GM23338 (cell line): ENCODE results near the gene STOX1. TPM values are rescaled to one million over a fixed set of nuclear protein-coding genes. Genes with fewer than 3 reads are reported as not detected.

Experiments
- ATAC-seq: fragments of 200-7000 bp; cut with Tn5 transposase; 3 replicates; pipeline ENCODE4 v1.9.1; 2020
- DNase-seq: peaks from one replicate; pipeline ENCODE4 v3.0.0-alpha.2; 2015; ENCODE audit warnings: low spot score
- H2AFZ ChIP-seq: fragments of 200-600 bp; sonication (generic); 2 replicates; pipeline ENCODE4 v1.8.0; 2016; ENCODE audit warnings: antibody characterized with exemption, mild to moderate bottlenecking, moderate library complexity
- H3F3A ChIP-seq: fragments of 200-600 bp; sonication (generic); replicated peaks from 2 replicates; pipeline ENCODE4 v1.8.0; 2017; ENCODE audit warnings: antibody characterized with exemption, mixed run types, low read depth
- H3K27ac ChIP-seq: fragments of 200-600 bp; sonication (generic); 2 replicates; pipeline ENCODE4 v1.6.1; 2016; ENCODE audit warnings: low read depth
- H3K27me3 ChIP-seq: fragments of 200-600 bp; sonication (generic); 2 replicates; pipeline ENCODE4 v1.8.0; 2016; ENCODE audit warnings: mild to moderate bottlenecking, mixed run types, moderate library complexity; ENCODE audit not compliant: insufficient read depth
- H3K36me3 ChIP-seq: fragments of 200-600 bp; sonication (generic); 2 replicates; pipeline ENCODE4 v1.8.0; 2016; ENCODE audit warnings: mild to moderate bottlenecking; ENCODE audit not compliant: insufficient read depth
- H3K4me1 ChIP-seq: fragments of 200-600 bp; sonication (generic); 2 replicates; pipeline ENCODE4 v1.8.0; 2016; ENCODE audit warnings: mild to moderate bottlenecking, moderate library complexity; ENCODE audit not compliant: insufficient read depth
- H3K4me2 ChIP-seq: fragments of 200-600 bp; sonication (generic); 2 replicates; pipeline ENCODE4 v1.7.1; 2017; ENCODE audit warnings: mixed run types
- H3K4me3 ChIP-seq: fragments of 200-600 bp; sonication (generic); 2 replicates; pipeline ENCODE4 v1.6.1; 2016; ENCODE audit warnings: mixed run types
- H3K79me2 ChIP-seq: fragments of 200-600 bp; sonication (generic); replicated peaks from 2 replicates; pipeline ENCODE4 v1.8.0; 2017; ENCODE audit warnings: mild to moderate bottlenecking; ENCODE audit not compliant: insufficient read depth
- H3K9me2 ChIP-seq: fragments of 200-600 bp; sonication (generic); 2 replicates; pipeline ENCODE4 v1.8.0; 2017; ENCODE audit not compliant: insufficient read depth
- H4K20me1 ChIP-seq: fragments of 200-600 bp; sonication (generic); replicated peaks from 2 replicates; pipeline ENCODE4 v1.8.0; 2017; ENCODE audit warnings: mild to moderate bottlenecking; ENCODE audit not compliant: insufficient read depth
- H3K27ac Mint-ChIP-seq: 2 replicates; pipeline ENCODE4 v1.8.0; 2020; ENCODE audit warnings: inconsistent platforms, mild to moderate bottlenecking, moderate library complexity, mixed read lengths
- H3K27me3 Mint-ChIP-seq: 3 replicates; pipeline ENCODE4 v1.8.0; 2022; ENCODE audit warnings: low read depth, mild to moderate bottlenecking, moderate library complexity, mixed read lengths, inconsistent platforms; ENCODE audit not compliant: insufficient read depth, poor library complexity
- H3K36me3 Mint-ChIP-seq: 3 replicates; pipeline ENCODE4 v1.8.0; 2021; ENCODE audit warnings: low read depth, mild to moderate bottlenecking, inconsistent platforms, moderate library complexity, mixed read lengths
- H3K4me1 Mint-ChIP-seq: 3 replicates; pipeline ENCODE4 v1.8.0; 2020; ENCODE audit warnings: mild to moderate bottlenecking, inconsistent platforms, mixed read lengths
- H3K4me3 Mint-ChIP-seq: 3 replicates; pipeline ENCODE4 v1.8.0; 2021; ENCODE audit warnings: moderate library complexity, mild to moderate bottlenecking, inconsistent platforms, mixed read lengths
- H3K9me3 Mint-ChIP-seq: 3 replicates; pipeline ENCODE4 v1.8.0; 2020; ENCODE audit warnings: moderate library complexity, mild to moderate bottlenecking, inconsistent platforms, mixed read lengths
- CREB1 ChIP-seq: fragments of 250-450 bp; sonication (Bioruptor Pico); IDR thresholded peaks from 2 replicates; pipeline ENCODE4 v1.5.0; 2020; ENCODE audit warnings: low read depth, mild to moderate bottlenecking, moderate library complexity
- ETS1 ChIP-seq: IDR thresholded peaks from 2 replicates; pipeline ENCODE4 v1.6.1; 2016; ENCODE audit warnings: antibody characterized with exemption
- EZH2phosphoT487 ChIP-seq: fragments of 200-600 bp; sonication (generic); IDR thresholded peaks from one replicate; pipeline ENCODE4 v1.8.1; 2018; ENCODE audit warnings: antibody characterized with exemption; ENCODE audit not compliant: unreplicated experiment
- REST ChIP-seq: IDR thresholded peaks from one replicate; pipeline ENCODE4 v1.6.1; 2018; ENCODE audit warnings: antibody characterized with exemption; ENCODE audit not compliant: unreplicated experiment
- ZNF114 ChIP-seq: fragments of 250-450 bp; sonication (Bioruptor Pico); IDR thresholded peaks from 2 replicates; pipeline ENCODE4 v1.5.0; 2020; ENCODE audit warnings: mild to moderate bottlenecking, moderate library complexity
- ZNF331 ChIP-seq: fragments of 250-450 bp; sonication (Bioruptor Pico); IDR thresholded peaks from 2 replicates; pipeline ENCODE4 v1.5.0; 2020; ENCODE audit warnings: low read depth, mild to moderate bottlenecking, moderate library complexity
- ZNF462 ChIP-seq: fragments of 250-450 bp; sonication (Bioruptor Pico); IDR thresholded peaks from 2 replicates; pipeline ENCODE4 v1.5.0; 2020; ENCODE audit warnings: mild to moderate bottlenecking, moderate library complexity
- polyA plus RNA-seq: library from polyadenylated mRNA; unstranded; fragments of >200 nt; fragmentation: Nextera tagmentation; extraction: Ambion mirVana; gene quantifications from 2 replicates; pipeline ENCODE4 v1.2.1, GENCODE V29; 2016
- total RNA-seq: library from RNA; depleted of rRNA; stranded (reverse); fragments of >200 nt; shearing (Covaris generic); gene quantifications from 2 replicates; pipeline ENCODE4 v1.2.3, GENCODE V29; 2014

Gene STOX1
- total and polyA plus RNA-seq, 2 experiments from 2014 or later: 1.6 to 2.2 TPM

DNA sequence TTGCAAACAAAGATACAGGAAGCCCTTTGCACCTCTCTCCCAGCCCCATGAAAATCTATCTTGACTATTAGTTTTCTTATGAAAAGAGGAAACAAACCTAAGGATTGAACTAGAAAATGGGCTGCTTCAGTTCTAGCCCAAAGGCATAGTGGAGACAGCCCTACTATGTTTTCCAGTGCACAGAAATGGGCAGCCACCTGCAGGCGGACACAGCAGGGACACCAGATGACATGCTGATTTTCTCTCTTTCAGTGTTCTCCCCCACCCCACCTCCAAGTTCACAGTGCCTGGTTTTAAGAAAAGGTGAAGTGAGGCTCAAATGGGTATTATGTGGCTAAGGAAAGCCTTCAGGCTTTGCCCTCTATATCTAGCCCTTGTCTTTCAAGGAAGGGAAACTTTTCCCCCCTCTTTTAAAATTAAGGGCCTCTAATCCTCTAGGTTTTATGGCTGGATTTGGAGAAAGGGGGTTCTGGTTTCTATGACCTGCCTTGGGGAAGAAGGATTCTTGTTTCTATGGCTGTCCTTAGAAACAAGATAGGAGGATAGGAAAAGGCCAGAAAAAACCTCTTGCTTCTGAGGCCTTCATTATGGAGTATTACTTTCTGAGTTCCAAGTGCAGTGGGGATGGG is 50.3 kb downstream of the STOX1 start:
- DNase-seq: peak; percentile 34
- ATAC-seq: peak; percentile 84
- Histone ChIP-seq H3K27me3 (no peaks in the 10 kb centered on the region), H3K79me2 (no peaks in the 10 kb centered on the region), H3K4me1 (peaks cover 31% of the 10 kb centered on the region), H3K4me3 (peak overlapping the region; percentile 10; the same call in 1 of the 2 replicates), H3K4me2 (peak overlapping the region; percentile 57), H3F3A (no peaks in the 10 kb centered on the region; the same call in 1 of the 2 replicates), H4K20me1 (no peaks in the 10 kb centered on the region), H2AFZ (no peak overlapping the region), H3K27ac (0 out of 2 replicates have a peak overlapping the region, but pooled peaks have one; percentile 57), H3K9me2 (no peaks in the 10 kb centered on the region), H3K36me3 (no peaks in the 10 kb centered on the region)
- H3K27me3 Mint-ChIP-seq: peaks cover 3% of the 10 kb centered on the region
- peaks cover 32% of the 10 kb centered on the region for H3K4me1 Mint-ChIP-seq
- H3K36me3 Mint-ChIP-seq: no peaks in the 10 kb centered on the region
- 0 out of 3 replicates have a peak overlapping the region, but pooled peaks have one; percentile 0 for H3K4me3 Mint-ChIP-seq
- TF ChIP-seq CREB1 (no peak), EZH2phosphoT487 (no peak), ZNF114 (CRISPR knock-in tag) (no peak), ZNF462 (CRISPR knock-in tag) (no peak), REST (no peak), ZNF331 (CRISPR knock-in tag) (no peak), ETS1 (no peak)
- no peak overlapping the region for H3K27ac Mint-ChIP-seq
- H3K9me3 Mint-ChIP-seq: no peaks in the 10 kb centered on the region; the same call in 2 of the 3 replicates
